ENCODE measurements around the gene CLN5.

Gene CLN5

DNA sequence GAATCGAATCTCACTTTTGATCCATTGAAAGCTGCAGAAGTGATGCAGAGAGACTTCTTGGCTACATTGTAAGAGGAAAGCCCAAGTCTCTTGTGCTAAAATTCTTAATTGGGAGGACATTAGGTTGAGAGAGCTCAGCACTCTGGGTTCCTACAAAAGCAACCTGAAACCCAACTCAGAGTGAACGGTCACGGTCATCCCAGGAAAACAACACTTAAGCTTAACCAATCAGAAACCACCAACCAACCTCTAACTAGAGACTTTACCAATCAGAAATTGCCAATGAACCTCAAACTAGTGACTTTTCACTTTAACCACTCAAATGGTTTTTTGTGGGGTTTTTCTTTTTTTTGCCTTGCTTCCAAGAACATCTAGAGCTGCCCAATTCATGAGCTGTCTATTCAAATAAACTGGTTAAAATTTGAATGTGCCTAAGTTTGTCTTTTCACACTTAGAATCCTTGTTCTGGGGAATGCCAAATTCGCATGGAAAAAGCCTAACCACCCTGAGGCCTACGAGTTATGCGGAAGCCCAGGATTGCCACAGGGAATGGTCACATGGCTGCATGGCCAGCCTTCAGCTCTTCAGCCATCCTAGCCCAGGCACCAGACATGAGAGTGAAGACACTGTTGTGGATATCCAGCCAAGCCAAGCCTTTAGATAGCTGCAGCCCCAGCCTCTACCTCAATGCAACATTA is 17.8 kb upstream of the CLN5 start:
- no peak overlapping the region for H3K4me2 ChIP-seq (ENCODE audit: low read length)
- H3K4me1 ChIP-seq (ENCODE audit: insufficient read depth, low read length, severe bottlenecking): no peaks in the 10 kb centered on the region
- H3K9me3 ChIP-seq (ENCODE audit: low read length): no peaks in the 10 kb centered on the region
- H2AFZ ChIP-seq (ENCODE audit: low read length): no peak overlapping the region
- no peaks in the 10 kb centered on the region for H3K27me3 ChIP-seq (ENCODE audit: insufficient read depth, low read length)
- no peaks in the 10 kb centered on the region for H4K20me1 ChIP-seq (ENCODE audit: insufficient read depth, low read length)
- no peak overlapping the region for H3K9ac ChIP-seq (ENCODE audit: low read length)
- no peaks in the 10 kb centered on the region for H3K9me2 ChIP-seq (ENCODE audit: low read depth, low read length)
- no peaks in the 10 kb centered on the region for H3K79me2 ChIP-seq (ENCODE audit: insufficient read depth, low read length)
- H3F3A ChIP-seq (ENCODE audit: insufficient read depth, low read length): no peaks in the 10 kb centered on the region
- H3K27ac ChIP-seq (ENCODE audit: low read depth, low read length, poor library complexity, severe bottlenecking): no peak overlapping the region
- TF ChIP-seq, protein P1, sequence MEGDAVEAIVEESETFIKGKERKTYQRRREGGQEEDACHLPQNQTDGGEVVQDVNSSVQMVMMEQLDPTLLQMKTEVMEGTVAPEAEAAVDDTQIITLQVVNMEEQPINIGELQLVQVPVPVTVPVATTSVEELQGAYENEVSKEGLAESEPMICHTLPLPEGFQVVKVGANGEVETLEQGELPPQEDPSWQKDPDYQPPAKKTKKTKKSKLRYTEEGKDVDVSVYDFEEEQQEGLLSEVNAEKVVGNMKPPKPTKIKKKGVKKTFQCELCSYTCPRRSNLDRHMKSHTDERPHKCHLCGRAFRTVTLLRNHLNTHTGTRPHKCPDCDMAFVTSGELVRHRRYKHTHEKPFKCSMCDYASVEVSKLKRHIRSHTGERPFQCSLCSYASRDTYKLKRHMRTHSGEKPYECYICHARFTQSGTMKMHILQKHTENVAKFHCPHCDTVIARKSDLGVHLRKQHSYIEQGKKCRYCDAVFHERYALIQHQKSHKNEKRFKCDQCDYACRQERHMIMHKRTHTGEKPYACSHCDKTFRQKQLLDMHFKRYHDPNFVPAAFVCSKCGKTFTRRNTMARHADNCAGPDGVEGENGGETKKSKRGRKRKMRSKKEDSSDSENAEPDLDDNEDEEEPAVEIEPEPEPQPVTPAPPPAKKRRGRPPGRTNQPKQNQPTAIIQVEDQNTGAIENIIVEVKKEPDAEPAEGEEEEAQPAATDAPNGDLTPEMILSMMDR (IDR thresholded peaks at IDR 0.05; ENCODE audit: low read length): no peak
- no peak for TF ChIP-seq EZH2 (IDR thresholded peaks at IDR 0.05; ENCODE audit: borderline replicate concordance, low read length)
- H3K36me3 ChIP-seq (ENCODE audit: insufficient read depth, low read length): no peaks in the 10 kb centered on the region
- H3K4me3 ChIP-seq (ENCODE audit: low read depth, low read length, poor library complexity, severe bottlenecking): no peak overlapping the region

DNA sequence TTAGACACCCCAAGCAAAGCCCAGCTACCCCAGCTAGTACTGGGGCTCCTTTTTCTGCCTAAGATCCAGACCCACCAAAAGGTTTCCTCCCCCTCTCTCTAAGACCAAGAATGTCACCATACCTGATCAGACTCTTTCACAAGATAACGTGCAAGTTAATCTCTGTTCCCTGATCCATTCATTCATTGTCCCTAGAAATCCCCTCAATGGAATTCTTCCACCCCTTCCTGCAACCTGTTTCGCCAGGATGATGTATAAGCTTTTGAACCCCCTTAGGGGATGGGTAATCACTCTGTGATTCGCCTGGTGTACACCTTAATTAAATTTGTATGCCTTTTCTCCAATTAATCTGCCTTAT is 17.3 kb upstream of the CLN5 start:
- Histone ChIP-seq H3K9ac (ENCODE audit: low read length) (no peak overlapping the region), H3K9me3 (ENCODE audit: low read length) (no peaks in the 10 kb centered on the region), H3K4me2 (ENCODE audit: low read length) (no peak overlapping the region), H3K4me3 (ENCODE audit: low read depth, low read length, poor library complexity, severe bottlenecking) (no peak overlapping the region), H3K36me3 (ENCODE audit: insufficient read depth, low read length) (no peaks in the 10 kb centered on the region), H3K27ac (ENCODE audit: low read depth, low read length, poor library complexity, severe bottlenecking) (no peak overlapping the region), H3K4me1 (ENCODE audit: insufficient read depth, low read length, severe bottlenecking) (no peaks in the 10 kb centered on the region), H3K79me2 (ENCODE audit: insufficient read depth, low read length) (no peaks in the 10 kb centered on the region), H4K20me1 (ENCODE audit: insufficient read depth, low read length) (no peaks in the 10 kb centered on the region), H3K9me2 (ENCODE audit: low read depth, low read length) (no peaks in the 10 kb centered on the region), H3K27me3 (ENCODE audit: insufficient read depth, low read length) (no peaks in the 10 kb centered on the region), H3F3A (ENCODE audit: insufficient read depth, low read length) (no peaks in the 10 kb centered on the region), H2AFZ (ENCODE audit: low read length) (no peak overlapping the region)
- no peak for TF ChIP-seq EZH2 (IDR thresholded peaks at IDR 0.05; ENCODE audit: borderline replicate concordance, low read length)
- TF ChIP-seq, protein P1 (IDR thresholded peaks at IDR 0.05; ENCODE audit: low read length): no peak

GRCh38 chr13:76975863-76976262 is 16.0 kb upstream of the CLN5 start:
- H2AFZ ChIP-seq (ENCODE audit: low read length): no peak overlapping the region
- no peak overlapping the region for H3K27ac ChIP-seq (ENCODE audit: low read depth, low read length, poor library complexity, severe bottlenecking)
- H3F3A ChIP-seq (ENCODE audit: insufficient read depth, low read length): no peaks in the 10 kb centered on the region
- no peak overlapping the region for H3K4me3 ChIP-seq (ENCODE audit: low read depth, low read length, poor library complexity, severe bottlenecking)
- no peaks in the 10 kb centered on the region for H4K20me1 ChIP-seq (ENCODE audit: insufficient read depth, low read length)
- TF ChIP-seq EZH2 (IDR thresholded peaks at IDR 0.05; ENCODE audit: borderline replicate concordance, low read length): no peak
- TF ChIP-seq, protein P1 (IDR thresholded peaks at IDR 0.05; ENCODE audit: low read length): no peak
- H3K36me3 ChIP-seq (ENCODE audit: insufficient read depth, low read length): no peaks in the 10 kb centered on the region
- H3K4me2 ChIP-seq (ENCODE audit: low read length): no peak overlapping the region
- no peaks in the 10 kb centered on the region for H3K9me2 ChIP-seq (ENCODE audit: low read depth, low read length)
- no peak overlapping the region for H3K9ac ChIP-seq (ENCODE audit: low read length)
- no peaks in the 10 kb centered on the region for H3K9me3 ChIP-seq (ENCODE audit: low read length)
- H3K4me1 ChIP-seq (ENCODE audit: insufficient read depth, low read length, severe bottlenecking): peaks cover 7% of the 10 kb centered on the region
- H3K27me3 ChIP-seq (ENCODE audit: insufficient read depth, low read length): no peaks in the 10 kb centered on the region
- no peaks in the 10 kb centered on the region for H3K79me2 ChIP-seq (ENCODE audit: insufficient read depth, low read length)

Data from OCI-LY1 (cell line).